DND-41 (cell line): ENCODE data around the gene SCGB2A2.

Source experiments
- CTCF ChIP-seq: IDR thresholded peaks from 2 replicates; pipeline ENCODE4 v1.5.1; 2012; ENCODE audit warnings: borderline replicate concordance, low read length, moderate library complexity, mild to moderate bottlenecking; ENCODE audit not compliant: poor library complexity, severe bottlenecking; ENCODE audit errors: extremely low read depth
- EZH2 ChIP-seq: IDR thresholded peaks from 3 replicates; pipeline ENCODE4 v1.6.1; 2012; ENCODE audit warnings: borderline replicate concordance, low read depth, mild to moderate bottlenecking, moderate library complexity, low read length, inconsistent platforms; ENCODE audit not compliant: severe bottlenecking

- TF ChIP-seq EZH2, result no peak
- TF ChIP-seq CTCF, result no peak
These were observed 15.9 kb upstream of the SCGB2A2 start for GRCh38 chr11:62253999-62254542.
